COLO668 (cell line): ENCODE data around the gene DMRTA1.
"Not testable (repeated sequence)": the region's sequence is repeated elsewhere in the genome, so short reads cannot be mapped to it uniquely, and the experiment has no call there.

ENCODE experiments used
- DNase-seq: peaks from one replicate; lab custom pipeline; 2025; ENCODE audit not compliant: unreplicated experiment; lab: John Stamatoyannopoulos, UW

The DMRTA1 gene, protein sequence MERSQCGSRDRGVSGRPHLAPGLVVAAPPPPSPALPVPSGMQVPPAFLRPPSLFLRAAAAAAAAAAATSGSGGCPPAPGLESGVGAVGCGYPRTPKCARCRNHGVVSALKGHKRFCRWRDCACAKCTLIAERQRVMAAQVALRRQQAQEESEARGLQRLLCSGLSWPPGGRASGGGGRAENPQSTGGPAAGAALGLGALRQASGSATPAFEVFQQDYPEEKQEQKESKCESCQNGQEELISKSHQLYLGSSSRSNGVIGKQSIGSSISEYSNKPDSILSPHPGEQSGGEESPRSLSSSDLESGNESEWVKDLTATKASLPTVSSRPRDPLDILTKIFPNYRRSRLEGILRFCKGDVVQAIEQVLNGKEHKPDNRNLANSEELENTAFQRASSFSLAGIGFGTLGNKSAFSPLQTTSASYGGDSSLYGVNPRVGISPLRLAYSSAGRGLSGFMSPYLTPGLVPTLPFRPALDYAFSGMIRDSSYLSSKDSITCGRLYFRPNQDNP

DNA sequence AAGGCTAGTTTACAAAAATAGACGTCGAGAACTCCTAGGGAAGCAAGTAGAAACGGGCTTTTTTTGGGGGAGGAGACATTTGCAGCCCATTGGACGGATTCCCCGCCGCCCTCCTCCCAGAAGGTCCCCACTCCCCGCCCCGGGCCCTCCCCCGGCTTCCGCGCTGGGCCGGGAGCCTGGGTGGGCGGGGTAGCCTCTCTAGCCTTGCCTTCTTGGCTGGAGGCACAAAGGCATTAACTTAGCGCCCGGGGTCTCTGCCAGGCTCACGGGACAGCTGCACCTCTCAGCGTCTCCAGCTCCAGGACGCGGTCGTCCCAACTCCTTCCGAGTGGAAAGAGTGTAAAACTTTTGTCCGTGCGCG, at the start of gene DMRTA1:
TSS of gene DMRTA1 (plus strand) at position 236 of the 361 bp plus-strand sequence. CDS start 242 bp downstream, outside the sequence.
- peak; percentile 57 for DNase-seq

DNA sequence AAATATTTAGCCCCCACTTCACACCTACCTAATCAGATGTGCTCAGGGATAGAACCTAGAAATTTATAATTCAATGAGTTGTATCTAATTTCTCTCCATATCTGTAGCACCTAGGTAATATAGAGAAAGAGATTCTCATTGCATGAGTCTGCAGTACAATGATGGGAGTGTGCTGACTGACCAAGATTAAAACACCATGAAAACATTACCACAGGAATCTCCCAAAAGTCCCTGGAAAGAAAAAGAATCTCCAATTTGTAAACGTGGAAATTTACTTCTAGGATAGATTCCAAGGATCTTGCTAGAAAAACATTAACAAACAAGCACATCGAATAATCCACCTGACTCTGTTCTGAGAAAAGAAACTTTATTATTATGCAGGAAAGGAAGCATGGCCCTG, 45.0 kb upstream of the DMRTA1 start:
- DNase-seq = no peak

DNA sequence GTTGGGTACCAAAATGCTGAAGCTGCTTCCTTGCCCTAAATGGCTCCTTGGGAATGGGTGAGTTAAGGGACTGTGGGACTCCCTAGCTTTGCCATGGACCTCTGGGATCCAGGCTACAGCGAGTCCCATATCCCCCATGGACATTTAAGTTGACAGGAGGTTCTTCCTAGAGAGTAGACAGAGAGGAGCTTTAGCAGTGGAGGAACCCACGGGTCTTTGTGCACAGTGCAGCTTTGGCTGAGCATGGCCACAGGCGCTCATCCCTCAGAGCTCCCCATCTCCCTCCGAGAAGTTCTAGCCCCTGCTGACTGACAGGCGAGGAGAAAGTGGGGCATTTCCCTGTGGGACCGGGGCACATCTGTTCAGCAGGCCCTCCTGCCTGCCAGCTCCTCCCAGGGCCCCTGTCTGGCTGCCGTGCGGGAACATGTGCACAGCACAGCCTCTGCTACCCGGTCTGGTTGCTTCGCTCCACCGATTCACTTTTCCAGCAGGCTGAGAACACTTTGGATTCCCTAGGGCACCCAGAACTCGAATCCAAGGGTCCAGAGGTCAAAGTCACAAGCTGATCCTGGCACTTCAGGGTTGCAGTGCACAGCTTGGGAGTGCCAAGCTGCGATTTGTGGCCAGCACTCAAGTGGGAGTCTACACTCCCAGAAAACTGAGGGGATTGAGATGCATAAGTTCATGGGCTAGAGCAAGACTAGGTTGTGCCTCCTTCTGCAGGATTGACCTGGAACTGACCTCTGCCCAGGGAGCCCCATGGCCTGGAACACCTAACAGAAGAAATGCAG, 40.6 kb upstream of the DMRTA1 start:
- no peak for DNase-seq

DNA sequence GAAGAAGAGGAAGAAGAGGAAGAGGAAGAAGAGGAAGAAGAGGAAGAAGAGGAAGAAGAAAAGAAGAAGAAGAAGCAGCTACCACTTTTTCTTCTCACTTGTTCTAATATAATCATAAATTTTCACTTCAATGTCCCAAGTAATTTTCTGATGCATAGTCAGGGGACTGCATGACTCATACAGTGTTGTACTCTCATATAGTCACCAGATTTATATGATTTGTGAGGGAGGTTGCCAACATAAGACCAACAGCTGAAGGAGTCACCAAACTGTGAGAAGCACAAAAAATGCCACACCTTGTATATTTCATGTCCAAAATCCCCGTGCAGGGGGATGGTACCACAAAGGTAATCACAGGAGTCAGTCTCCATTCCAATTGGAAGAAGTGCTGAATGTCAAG, 32.7 kb upstream of the DMRTA1 start:
- no peak for DNase-seq

DNA sequence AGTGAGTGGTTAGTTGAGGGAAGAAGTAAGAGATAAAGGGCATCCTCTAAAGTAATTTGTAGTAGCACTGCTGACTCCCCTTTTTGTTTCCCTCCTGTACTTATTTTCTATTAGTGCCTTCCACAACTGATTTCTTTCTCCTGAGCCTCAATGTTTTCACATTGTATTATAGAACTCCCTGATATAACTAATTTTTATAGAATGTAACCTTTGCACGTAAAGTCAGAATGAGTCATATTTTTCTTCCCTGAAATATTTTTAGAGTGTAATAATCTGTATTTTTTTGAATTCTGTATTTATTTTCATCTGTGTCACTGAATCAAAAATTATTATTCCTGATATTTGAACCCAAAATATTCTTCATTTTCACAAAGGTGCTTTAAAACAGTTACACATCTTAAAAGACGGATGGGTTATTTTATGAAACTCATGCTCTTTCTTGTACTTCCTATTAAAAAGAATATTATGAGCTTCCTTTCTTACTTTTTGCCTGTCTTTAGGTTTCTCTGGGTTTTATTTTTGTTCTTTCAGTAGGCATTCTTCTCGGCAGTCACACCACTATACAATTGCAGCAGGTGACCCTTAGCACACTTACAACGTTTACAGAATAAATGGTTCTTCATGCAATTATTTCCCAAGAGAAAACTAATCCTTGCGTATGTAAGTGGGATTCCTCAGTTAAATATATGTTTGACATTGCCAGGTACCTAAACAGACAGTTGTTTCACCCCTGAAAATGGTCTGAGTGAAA, 30.5 kb upstream of the DMRTA1 start:
- no peak for DNase-seq

DNA sequence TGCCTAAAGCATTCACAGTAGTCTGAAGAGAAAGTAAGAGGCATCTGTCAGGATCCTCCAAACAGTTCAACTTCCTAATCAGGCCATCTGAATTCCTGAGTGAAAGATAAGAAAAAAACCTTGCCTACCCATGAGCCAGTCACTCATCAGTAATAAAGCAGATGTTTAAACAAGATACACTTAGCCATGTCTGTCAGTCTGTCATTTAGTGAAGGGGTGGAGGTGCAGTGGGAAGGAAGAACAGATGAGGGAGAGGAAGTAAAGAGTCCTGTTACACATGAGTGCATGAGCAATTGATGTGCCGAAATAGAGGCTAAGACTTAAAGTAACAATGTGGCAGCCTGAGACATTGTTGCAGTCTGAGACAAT, 29.9 kb upstream of the DMRTA1 start:
- DNase-seq = no peak

DNA sequence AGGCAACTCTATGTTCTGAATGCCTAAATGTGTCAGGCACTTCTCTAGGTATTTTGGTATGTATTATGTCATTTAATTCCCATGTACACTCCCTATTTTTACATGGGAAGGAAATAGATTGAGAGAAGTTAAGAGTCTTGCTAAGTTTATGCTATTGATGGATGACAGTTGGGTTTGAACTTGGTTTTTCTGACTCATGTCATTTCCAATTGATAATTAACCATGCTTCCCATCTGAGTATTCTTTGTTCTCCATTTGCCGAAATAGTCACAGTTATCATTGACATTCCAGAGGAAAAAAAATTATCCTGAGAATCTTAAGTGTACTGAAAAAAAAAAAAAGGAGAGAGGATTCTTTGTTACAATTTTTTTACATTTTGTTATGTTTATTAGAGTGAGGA, 23.1 kb upstream of the DMRTA1 start:
- DNase-seq = no peak

DNA sequence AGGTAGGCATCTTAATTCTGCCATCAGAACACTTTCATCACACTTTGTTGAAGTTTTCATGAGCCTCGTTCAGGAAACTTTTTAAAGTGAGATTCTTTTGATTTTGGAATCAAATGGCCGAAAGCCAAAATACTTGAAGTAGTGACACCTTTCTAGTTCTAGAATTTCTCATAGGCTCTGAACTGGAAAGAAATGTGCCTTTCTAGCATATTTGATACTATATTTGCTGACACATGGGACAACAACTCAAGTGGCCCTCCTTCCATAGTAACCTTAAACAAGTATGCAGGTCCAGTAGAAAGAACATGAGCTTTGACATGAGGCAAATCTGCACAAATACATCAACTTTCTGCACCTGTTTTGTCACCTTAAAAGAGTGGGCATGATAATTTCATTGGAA, 22.0 kb upstream of the DMRTA1 start:
- DNase-seq = no peak

DNA sequence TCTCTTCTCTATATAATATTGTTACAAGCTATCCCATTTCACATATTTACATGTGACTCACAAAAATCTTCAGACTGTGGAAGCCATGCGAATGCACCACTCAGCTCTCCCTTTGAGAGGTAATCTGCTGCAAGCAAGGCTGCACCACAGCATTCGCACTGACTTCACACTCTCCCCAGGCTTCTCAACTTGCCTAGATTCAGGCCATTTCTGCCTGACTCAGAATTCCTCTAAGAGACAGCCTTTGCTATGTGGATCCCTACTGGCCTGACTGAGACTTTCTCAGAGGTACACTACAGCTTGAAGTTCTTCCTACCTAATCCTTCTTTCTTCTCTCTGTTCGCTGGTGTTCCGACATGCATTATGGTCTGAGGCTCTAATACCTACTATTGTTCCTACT, 21.1 kb upstream of the DMRTA1 start:
- no peak for DNase-seq

DNA sequence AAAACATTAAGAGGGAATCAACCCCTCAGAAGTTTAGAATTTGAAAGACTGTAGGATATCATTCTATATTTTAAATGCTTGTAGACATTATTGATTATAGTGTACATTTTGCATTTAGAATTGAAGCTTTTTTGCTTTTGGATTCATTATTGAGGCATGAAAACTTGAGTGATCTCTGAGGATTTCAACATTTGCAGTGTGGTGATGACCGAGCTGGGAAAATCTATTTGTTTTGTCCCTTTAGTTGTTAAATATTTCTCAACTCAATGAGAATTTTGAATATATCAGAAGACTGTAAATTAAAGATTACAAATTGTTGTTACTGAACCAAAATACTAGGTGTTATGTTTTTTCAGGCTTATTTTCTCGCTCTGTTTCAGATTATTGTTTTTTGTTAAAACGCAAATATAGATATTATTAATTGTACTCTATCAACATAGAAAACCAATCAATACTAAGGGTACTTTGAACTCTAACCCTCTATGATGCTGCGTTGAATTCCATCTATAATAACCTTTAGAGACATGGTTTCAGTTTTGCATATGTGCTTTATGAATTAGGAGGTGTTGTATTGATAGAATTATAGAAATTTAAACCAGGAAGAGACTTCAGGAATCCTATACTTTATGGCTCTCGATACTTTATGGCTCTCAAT, 19.3 kb upstream of the DMRTA1 start:
- no peak for DNase-seq

DNA sequence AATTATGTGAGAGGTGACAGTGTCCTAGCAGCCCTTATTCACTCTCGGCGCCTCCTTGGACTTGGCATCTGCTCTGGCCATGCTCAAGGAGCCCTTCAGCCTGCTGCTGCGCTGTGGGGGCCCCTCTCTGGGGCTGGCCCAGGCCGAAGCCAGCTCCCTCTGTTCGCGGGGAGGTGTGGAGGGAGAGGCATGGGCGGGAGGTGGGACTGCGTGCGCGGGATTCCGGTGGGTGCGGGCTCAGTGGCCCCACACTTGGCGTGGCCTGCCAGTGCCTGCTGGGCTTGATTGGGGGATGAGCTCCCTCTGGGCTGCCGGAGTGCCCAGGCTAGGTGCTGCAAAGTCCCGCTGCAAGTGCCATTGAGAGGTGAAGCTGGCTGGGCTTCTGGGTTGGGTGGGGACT, 12.9 kb upstream of the DMRTA1 start:
- no peak for DNase-seq

DNA sequence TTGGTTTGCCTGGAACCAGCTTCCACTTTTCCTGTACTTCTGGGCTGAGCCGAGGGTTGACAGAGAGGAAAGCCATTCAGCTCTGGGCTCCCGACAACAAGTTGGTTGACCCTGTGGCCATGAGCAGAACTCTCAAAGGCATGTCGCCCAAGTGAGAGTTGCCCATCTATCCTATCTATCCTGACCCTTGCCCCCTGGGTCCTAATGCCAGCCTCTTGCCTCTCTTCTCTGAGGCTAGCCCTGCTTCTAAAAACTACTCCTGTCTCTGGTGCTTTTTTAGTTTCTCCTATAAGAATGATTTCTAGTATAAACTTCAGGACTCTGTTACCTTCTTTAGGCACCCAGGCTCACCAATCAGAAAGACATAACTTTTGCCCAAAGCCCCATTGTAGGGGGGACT, 11.4 kb upstream of the DMRTA1 start:
- not testable (repeated sequence) for DNase-seq

DNA sequence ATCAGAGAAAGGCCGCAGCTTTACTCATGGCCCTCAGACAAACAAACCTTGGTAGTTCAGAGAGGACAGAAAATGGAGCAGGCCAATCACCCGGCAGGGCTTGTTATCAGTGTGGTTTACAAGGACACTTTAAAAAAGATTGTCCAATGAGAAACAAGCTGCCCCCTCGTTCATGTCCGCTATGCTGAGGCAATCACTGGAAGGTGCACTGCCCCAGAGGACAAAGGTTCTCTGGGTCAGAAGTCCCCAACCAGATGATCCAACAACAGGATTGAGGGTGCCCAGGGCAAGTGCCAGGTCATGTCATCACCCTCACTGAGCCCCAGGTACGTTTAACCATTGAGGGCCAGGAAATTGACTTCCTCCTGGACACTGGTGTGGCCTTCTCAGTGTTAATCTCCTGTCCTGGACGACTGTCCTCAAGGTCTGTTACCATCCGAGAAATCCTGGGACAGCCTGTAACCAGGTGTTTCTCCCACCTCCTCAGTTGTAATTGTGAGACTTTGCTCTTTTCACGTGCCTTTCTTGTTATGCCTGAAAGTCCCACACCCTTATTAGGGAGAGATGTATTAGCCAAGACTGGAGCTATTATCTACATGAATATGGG, 9.1 kb upstream of the DMRTA1 start:
- DNase-seq = not testable (repeated sequence)

DNA sequence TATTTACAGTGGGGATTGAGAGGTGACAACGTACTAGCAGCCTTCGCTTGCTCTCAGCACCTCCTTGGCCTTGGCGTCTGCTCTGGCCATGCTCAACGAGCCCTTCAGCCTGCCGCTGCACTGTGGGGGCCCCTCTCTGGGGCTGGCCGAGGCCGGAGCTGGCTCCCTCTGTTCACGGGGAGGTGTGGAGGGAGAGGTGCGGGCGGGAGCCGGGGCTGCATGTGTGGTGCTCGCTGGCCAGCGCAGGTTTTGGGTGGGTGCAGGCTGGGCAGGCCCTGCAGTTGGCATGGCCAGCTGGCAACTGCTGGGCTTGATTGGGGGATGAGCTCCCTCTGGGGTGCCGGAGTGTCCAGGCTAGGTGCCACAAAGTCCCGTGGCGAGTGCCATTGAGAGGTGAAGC, 5.8 kb upstream of the DMRTA1 start:
- DNase-seq = no peak

DNA sequence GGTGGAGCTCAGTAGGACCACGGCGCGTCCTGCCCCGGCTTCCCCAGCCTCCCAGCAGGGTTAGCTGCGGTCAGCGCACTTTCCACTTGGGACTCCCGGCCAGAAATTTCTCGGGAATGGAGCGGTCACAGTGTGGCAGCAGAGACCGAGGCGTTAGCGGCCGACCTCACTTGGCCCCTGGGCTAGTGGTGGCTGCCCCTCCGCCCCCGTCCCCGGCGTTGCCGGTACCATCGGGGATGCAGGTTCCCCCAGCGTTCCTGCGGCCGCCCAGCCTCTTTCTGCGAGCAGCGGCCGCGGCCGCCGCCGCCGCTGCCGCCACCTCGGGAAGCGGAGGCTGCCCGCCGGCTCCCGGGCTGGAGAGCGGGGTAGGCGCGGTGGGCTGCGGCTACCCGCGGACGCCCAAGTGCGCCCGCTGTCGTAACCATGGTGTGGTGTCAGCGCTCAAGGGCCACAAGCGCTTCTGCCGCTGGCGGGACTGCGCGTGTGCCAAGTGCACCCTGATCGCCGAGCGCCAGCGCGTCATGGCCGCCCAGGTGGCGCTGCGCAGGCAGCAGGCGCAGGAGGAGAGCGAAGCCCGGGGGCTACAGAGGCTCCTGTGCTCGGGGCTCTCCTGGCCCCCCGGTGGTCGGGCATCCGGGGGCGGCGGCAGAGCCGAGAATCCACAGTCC, 460 bp downstream of the DMRTA1 start:
- peak; percentile 91 for DNase-seq

DNA sequence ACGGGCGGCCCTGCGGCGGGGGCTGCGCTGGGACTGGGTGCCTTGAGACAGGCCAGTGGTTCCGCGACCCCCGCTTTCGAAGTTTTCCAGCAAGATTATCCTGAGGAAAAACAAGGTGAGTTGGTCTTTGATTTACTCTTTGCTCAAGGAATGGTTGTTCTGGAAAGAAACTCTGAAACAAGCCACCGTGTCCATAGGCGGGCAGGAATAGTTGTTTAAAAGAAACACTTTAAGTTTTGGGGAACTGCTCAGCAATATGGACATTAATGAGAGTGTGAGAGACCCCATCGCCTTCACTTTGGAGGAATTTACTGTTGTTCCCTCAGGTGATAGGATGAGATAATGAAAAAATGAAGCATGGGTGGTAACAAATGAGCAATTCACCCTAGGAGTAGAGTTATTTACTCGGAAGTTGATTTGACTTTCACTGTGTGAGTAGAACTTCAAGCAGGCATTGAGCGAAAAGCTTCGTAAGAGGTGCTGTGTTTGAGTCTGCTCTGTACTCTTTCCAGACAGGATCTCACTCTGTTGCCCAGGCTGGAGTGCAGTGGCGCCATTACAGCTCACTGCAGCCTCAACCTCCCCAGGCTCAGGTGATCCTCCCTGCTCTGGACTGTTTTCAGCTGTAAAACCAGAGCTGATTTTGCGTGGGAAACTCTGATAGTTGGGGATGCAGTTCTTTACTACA, 1.1 kb downstream of the DMRTA1 start:
- no peak for DNase-seq

DNA sequence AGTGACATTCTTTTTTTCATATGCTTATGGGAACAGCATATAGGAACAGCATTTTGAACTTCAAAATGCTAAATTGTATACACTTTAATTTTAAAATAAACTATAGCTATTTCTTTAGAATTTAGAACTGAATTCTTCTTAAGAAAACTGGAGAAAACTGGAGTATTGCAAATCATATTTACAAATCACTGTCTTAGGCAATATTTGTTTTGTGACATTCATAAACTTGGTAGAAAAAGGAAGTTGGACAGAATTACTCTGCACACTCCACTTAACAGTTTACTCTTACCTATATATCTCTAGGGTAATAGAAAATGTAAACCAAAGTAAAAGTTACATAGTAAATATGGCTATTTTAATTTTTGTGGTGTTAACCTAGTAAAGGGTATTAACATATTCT, 3.1 kb downstream of the DMRTA1 start:
- no peak for DNase-seq

DNA sequence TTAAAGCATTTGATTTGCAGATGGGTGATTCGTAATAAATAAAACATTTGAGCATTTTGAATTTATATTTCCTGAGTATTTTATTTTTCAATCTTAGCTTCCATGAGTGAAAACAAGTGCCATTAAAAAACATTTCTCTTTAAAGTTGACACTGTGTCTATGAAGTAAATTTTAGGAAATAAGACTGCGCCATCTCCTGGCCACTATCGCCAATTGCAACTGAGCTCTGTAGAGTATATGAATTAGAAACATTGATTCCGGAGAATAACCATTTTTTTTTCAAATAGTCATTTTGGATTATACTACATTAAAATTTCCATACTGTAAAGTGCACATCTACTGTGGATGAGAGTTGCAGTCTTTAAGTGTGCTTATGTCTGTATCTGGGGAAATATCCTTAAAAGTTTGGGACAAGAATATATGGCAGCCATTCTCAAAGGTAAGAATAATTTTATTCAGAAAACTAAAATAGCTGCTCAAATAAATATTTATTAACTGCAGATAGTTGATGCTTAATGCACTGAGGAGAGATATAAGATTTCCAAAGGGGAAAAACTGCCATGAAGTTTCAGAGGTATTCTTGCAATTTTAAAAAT, 5.9 kb downstream of the DMRTA1 start:
- peak; percentile 47 for DNase-seq

DNA sequence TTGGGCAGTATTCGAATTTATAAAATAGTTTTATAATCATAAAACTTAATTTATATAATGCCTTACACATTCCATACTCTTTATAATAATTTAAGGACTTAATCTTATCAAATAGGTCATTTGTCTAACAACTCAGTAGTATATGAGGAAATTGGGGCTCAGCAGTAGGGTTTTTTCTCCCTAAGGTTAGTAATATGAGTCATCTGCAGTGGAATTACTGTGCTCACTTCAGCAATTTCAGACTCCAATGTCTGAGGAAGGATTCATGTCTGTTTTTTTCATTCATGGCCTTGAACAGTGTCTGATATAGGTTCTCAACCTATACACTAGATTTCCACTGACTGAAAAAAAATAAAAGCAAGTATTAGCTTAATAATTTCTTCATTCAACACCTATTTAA, 7.4 kb downstream of the DMRTA1 start:
- no peak for DNase-seq
